ENCODE results near the gene PAFAH2. TPM values are rescaled to one million over a fixed set of nuclear protein-coding genes. Genes with fewer than 3 reads are reported as not detected.
A peak's percentile ranks its signal among the peaks of the same experiment; 100 is the strongest.

PAFAH2 gene
- polyA plus RNA-seq, 4 donors, result 17.2 to 32.7 (median 26.1) TPM

DNA sequence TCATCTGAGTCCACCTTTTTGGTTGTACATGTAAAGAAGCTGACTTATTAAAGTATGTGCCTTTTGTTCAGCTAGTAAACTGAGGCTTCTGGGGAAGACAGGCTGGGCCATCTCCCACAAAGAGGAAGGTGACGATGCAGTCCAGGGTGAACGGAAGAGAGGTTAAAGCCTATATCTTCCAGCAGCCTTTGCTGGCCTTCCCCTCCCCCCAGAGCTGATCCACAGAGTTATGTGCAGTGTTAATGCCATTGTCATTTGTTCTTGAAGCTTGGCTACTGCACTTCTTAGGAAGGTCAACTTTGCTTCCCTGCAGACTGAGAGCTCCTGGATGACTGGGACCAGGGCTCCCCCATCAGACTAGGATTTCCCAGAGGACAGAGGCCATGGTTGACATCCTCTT, 45.9 kb upstream of the PAFAH2 start:
- no peak overlapping the region for H3K4me3 ChIP-seq (ENCODE audit: low read depth in 1 of 3, low read length in 3 of 3)
- DNase-seq (no peak), FAIRE-seq (no peak)
- H3K27ac ChIP-seq (ENCODE audit: low read depth in 1 of 3, low read length in 2 of 3), result no peak overlapping the region
- H3K36me3 ChIP-seq (ENCODE audit: control insufficient read depth in 3 of 3, insufficient read depth in 2 of 3, low read depth in 1 of 3, low read length in 3 of 3), result peaks cover 0 to 54% (median 0%) of the 10 kb centered on the region in 3 donors
- 74 to 90% (median 89%) methylated on average over 2 of the region's 2 CpGs for WGBS, 3 donors
- no peaks in the 10 kb centered on the region for H3K9me3 ChIP-seq (ENCODE audit: control insufficient read depth in 2 of 2, insufficient read depth in 1 of 2, low read depth in 1 of 2, low read length in 1 of 2)
- peaks cover 0 to 36% (median 0%) of the 10 kb centered on the region in 3 donors for H3K4me1 ChIP-seq (ENCODE audit: control insufficient read depth in 3 of 3, insufficient read depth in 2 of 3, low read depth in 1 of 3, low read length in 2 of 3)
- H3K27me3 ChIP-seq (ENCODE audit: control insufficient read depth in 3 of 3, insufficient read depth in 3 of 3, low read length in 3 of 3), result peaks cover 9 to 22% (median 14%) of the 10 kb centered on the region in 3 donors

DNA sequence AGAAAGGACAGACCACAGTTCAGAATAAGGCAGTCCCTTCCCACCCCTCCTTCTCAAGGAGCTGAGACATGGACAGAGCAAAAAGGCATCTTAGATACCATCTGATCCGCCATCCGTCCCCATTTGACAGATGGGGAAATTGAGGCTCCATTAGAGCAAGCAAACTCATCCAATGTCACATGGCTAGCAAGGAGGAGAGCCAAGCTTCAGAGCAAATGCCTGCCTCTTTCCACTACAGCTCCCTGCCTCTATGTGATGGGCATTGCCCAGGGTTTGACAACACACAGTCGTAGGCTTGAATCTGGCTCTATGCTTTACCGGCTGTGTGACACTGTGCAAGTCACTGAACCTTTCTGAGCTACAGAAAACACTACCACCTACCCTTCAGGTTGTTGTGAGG, 44.1 kb upstream of the PAFAH2 start:
- H3K27me3 ChIP-seq (ENCODE audit: control insufficient read depth in 3 of 3, insufficient read depth in 3 of 3, low read length in 3 of 3), result peaks cover 9 to 18% (median 13%) of the 10 kb centered on the region in 3 donors

DNA sequence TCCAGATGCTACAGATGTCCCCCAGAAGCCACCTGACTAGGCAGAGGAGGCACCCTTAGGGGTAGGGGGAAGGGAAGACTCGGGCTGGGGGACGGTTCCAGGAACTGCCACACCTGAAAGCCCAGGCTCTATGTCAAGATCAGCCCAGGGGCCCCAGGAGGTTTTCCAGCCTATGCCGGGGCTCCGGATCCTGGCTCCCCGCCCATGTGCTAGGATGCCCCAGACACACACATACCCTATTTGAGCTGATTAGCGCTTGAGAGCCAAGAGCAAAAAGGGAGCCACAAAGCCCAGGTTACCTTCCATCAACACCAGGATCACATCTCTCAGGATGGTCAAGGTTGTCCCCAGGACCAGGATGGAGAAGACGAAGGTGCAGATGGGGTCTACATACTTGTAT, 43.5 kb upstream of the PAFAH2 start:
- H3K4me1 ChIP-seq (ENCODE audit: control insufficient read depth in 3 of 3, insufficient read depth in 2 of 3, low read depth in 1 of 3, low read length in 2 of 3), result peaks cover 0 to 32% (median 0%) of the 10 kb centered on the region in 3 donors
- H3K27ac ChIP-seq (ENCODE audit: low read depth in 1 of 3, low read length in 2 of 3), result no peak overlapping the region
- peaks cover 6 to 12% (median 8%) of the 10 kb centered on the region in 3 donors for H3K27me3 ChIP-seq (ENCODE audit: control insufficient read depth in 3 of 3, insufficient read depth in 3 of 3, low read length in 3 of 3)
- peaks cover 0 to 74% (median 0%) of the 10 kb centered on the region in 3 donors for H3K36me3 ChIP-seq (ENCODE audit: control insufficient read depth in 3 of 3, insufficient read depth in 2 of 3, low read depth in 1 of 3, low read length in 3 of 3)
- 77 to 86% (median 80%) methylated on average over 7 of the region's 7 CpGs for WGBS, 3 donors
- DNase-seq, result no peak
- FAIRE-seq, result no peak
- H3K9me3 ChIP-seq (ENCODE audit: control insufficient read depth in 2 of 2, insufficient read depth in 1 of 2, low read depth in 1 of 2, low read length in 1 of 2), result no peaks in the 10 kb centered on the region
- H3K4me3 ChIP-seq (ENCODE audit: low read depth in 1 of 3, low read length in 3 of 3), result no peak overlapping the region

More for the DNA sequence above, 44.1 kb upstream of the PAFAH2 start:
- FAIRE-seq, result no peak
- Histone ChIP-seq H3K27ac (ENCODE audit: low read depth in 1 of 3, low read length in 2 of 3) (no peak overlapping the region), H3K4me1 (ENCODE audit: control insufficient read depth in 3 of 3, insufficient read depth in 2 of 3, low read depth in 1 of 3, low read length in 2 of 3) (peaks cover 0 to 29% (median 0%) of the 10 kb centered on the region in 3 donors), H3K4me3 (ENCODE audit: low read depth in 1 of 3, low read length in 3 of 3) (no peak overlapping the region), H3K9me3 (ENCODE audit: control insufficient read depth in 2 of 2, insufficient read depth in 1 of 2, low read depth in 1 of 2, low read length in 1 of 2) (no peaks in the 10 kb centered on the region), H3K36me3 (ENCODE audit: control insufficient read depth in 3 of 3, insufficient read depth in 2 of 3, low read depth in 1 of 3, low read length in 3 of 3) (peaks cover 0 to 69% (median 0%) of the 10 kb centered on the region in 3 donors)
- 65 to 70% (median 65%) methylated on average over 4 of the region's 4 CpGs for WGBS, 3 donors
- no peak for DNase-seq

DNA sequence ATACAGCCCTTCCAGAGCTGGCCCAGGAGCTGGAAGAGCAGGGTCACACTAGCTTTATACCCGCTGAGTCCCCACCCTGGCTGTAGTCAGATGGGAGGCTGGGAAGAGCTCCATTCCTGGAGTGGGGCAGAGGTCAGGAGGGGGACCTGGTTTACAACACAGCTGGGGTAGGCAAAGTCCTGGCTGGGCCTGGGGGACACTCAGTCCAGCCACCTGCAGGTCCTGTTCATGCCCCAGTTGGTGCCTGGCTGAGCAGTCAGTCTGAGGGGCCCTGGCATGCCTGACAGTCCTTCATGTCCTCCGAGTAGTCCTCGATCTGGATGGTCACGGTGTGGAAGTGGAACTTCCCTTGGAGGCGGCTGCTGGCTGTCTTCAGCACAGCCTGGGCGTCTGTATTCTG, 41.0 kb upstream of the PAFAH2 start:
- FAIRE-seq (no peak), DNase-seq (no peak)
- Histone ChIP-seq H3K4me3 (ENCODE audit: low read depth in 1 of 3, low read length in 3 of 3) (no peak overlapping the region), H3K27me3 (ENCODE audit: control insufficient read depth in 3 of 3, insufficient read depth in 3 of 3, low read length in 3 of 3) (peaks cover 0 to 10% (median 0%) of the 10 kb centered on the region in 3 donors), H3K36me3 (ENCODE audit: control insufficient read depth in 3 of 3, insufficient read depth in 2 of 3, low read depth in 1 of 3, low read length in 3 of 3) (peaks cover 0 to 68% (median 0%) of the 10 kb centered on the region in 3 donors), H3K27ac (ENCODE audit: low read depth in 1 of 3, low read length in 2 of 3) (no peak overlapping the region), H3K4me1 (ENCODE audit: control insufficient read depth in 3 of 3, insufficient read depth in 2 of 3, low read depth in 1 of 3, low read length in 2 of 3) (peaks cover 0 to 27% (median 3%) of the 10 kb centered on the region in 3 donors), H3K9me3 (ENCODE audit: control insufficient read depth in 2 of 2, insufficient read depth in 1 of 2, low read depth in 1 of 2, low read length in 1 of 2) (no peaks in the 10 kb centered on the region)
- WGBS, 3 donors, result 74 to 82% (median 77%) methylated on average over 6 of the region's 6 CpGs

DNA sequence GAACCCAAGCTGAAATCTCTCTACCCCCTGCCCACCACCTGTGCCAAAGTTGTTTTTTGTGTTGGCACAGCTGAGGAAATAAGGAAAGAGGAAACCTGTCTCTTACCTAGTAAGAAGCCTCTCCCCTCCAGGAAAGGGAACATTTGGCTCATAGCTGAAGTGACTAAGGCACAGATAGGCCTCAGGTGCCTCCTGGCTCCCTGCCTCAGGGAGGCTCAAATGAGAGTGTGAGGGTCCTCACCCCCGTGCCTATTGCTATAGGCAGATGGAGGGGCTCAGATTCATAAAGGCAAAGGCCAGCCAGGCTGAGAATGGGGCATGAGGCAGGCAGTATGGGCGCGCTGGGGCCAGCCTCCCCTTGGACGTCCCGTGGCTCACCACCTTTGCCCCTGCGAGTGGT, 40.6 kb upstream of the PAFAH2 start:
- no peaks in the 10 kb centered on the region for H3K9me3 ChIP-seq (ENCODE audit: control insufficient read depth in 2 of 2, insufficient read depth in 1 of 2, low read depth in 1 of 2, low read length in 1 of 2)
- FAIRE-seq, result no peak
- 85 to 90% (median 86%) methylated on average over 6 of the region's 6 CpGs for WGBS, 3 donors

DNA sequence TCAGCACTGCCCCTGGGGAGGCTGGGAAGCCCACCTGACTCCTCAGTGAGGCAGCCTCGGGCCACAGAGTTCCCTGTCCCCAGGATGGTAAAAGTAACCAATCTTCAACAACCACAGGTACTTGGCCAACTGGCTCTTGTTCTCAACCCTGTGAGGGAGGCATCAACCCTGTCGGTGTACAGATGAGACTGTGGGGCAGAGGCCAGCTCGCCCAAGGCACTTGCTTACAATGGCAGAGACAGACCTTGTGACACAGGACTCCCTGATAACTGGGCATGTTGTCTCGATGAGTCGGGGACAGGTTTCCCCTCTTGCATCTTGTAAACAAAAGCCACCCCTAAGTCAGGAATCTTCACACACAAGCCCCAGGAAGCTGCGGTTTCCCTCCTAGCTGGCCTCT, 40.0 kb upstream of the PAFAH2 start:
- DNase-seq (no peak), FAIRE-seq (no peak)
- no peak overlapping the region for H3K4me3 ChIP-seq (ENCODE audit: low read depth in 1 of 3, low read length in 3 of 3)
- peaks cover 0 to 58% (median 0%) of the 10 kb centered on the region in 3 donors for H3K36me3 ChIP-seq (ENCODE audit: control insufficient read depth in 3 of 3, insufficient read depth in 2 of 3, low read depth in 1 of 3, low read length in 3 of 3)
- peaks cover 0 to 23% (median 3%) of the 10 kb centered on the region in 3 donors for H3K4me1 ChIP-seq (ENCODE audit: control insufficient read depth in 3 of 3, insufficient read depth in 2 of 3, low read depth in 1 of 3, low read length in 2 of 3)
- 72 to 77% (median 74%) methylated on average over 6 of the region's 6 CpGs for WGBS, 3 donors
- peaks cover 0 to 11% (median 0%) of the 10 kb centered on the region in 3 donors for H3K27me3 ChIP-seq (ENCODE audit: control insufficient read depth in 3 of 3, insufficient read depth in 3 of 3, low read length in 3 of 3)
- H3K27ac ChIP-seq (ENCODE audit: low read depth in 1 of 3, low read length in 2 of 3), result peak overlapping the region in 1 of 3 donors; percentile 42
- H3K9me3 ChIP-seq (ENCODE audit: control insufficient read depth in 2 of 2, insufficient read depth in 1 of 2, low read depth in 1 of 2, low read length in 1 of 2), result no peaks in the 10 kb centered on the region

More for the DNA sequence above, 40.6 kb upstream of the PAFAH2 start:
- DNase-seq, result no peak
- Histone ChIP-seq H3K4me1 (ENCODE audit: control insufficient read depth in 3 of 3, insufficient read depth in 2 of 3, low read depth in 1 of 3, low read length in 2 of 3) (peaks cover 0 to 23% (median 3%) of the 10 kb centered on the region in 3 donors), H3K27ac (ENCODE audit: low read depth in 1 of 3, low read length in 2 of 3) (peak overlapping the region in 1 of 3 donors; percentile 42), H3K27me3 (ENCODE audit: control insufficient read depth in 3 of 3, insufficient read depth in 3 of 3, low read length in 3 of 3) (peaks cover 0 to 11% (median 0%) of the 10 kb centered on the region in 3 donors), H3K4me3 (ENCODE audit: low read depth in 1 of 3, low read length in 3 of 3) (no peak overlapping the region), H3K36me3 (ENCODE audit: control insufficient read depth in 3 of 3, insufficient read depth in 2 of 3, low read depth in 1 of 3, low read length in 3 of 3) (peaks cover 0 to 64% (median 0%) of the 10 kb centered on the region in 3 donors)

DNA sequence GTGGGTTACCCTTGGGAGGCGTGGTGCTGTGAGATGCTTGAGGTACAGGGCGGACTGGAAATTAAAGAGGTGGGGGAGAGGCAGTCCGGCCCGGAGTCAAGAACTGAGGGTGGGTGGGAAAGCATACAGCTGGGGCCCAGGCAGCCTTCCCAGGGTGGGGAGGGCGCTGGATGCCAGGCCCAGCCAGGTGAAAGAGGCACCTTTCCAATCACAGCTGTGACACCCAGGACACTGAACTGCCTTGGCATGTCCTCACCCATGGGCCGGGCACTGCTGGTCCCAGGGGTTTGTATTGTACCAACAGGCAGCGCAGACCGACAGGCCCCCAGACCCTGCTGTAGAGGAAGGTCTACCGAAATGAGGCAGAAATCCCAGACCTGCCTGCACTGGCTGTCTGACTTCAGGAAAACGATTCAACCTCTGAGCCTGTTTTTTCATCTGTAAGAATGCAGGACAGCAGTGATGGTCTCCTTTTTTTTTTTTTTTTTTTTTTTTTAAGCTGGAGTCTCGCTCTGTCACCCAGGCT, 39.0 kb upstream of the PAFAH2 start:
- peaks cover 0 to 48% (median 0%) of the 10 kb centered on the region in 3 donors for H3K36me3 ChIP-seq (ENCODE audit: control insufficient read depth in 3 of 3, insufficient read depth in 2 of 3, low read depth in 1 of 3, low read length in 3 of 3)
- peak overlapping the region in 1 of 3 donors; percentile 87 for H3K27ac ChIP-seq (ENCODE audit: low read depth in 1 of 3, low read length in 2 of 3)
- peaks cover 0 to 23% (median 3%) of the 10 kb centered on the region in 3 donors for H3K4me1 ChIP-seq (ENCODE audit: control insufficient read depth in 3 of 3, insufficient read depth in 2 of 3, low read depth in 1 of 3, low read length in 2 of 3)
- H3K27me3 ChIP-seq (ENCODE audit: control insufficient read depth in 3 of 3, insufficient read depth in 3 of 3, low read length in 3 of 3), result peaks cover 0 to 11% (median 0%) of the 10 kb centered on the region in 3 donors
- FAIRE-seq (no peak), DNase-seq (no peak)
- 79 to 82% (median 81%) methylated on average over 6 to 10 of the region's 11 CpGs for WGBS, 3 donors
- no peak overlapping the region for H3K4me3 ChIP-seq (ENCODE audit: low read depth in 1 of 3, low read length in 3 of 3)
- H3K9me3 ChIP-seq (ENCODE audit: control insufficient read depth in 2 of 2, insufficient read depth in 1 of 2, low read depth in 1 of 2, low read length in 1 of 2), result no peaks in the 10 kb centered on the region

DNA sequence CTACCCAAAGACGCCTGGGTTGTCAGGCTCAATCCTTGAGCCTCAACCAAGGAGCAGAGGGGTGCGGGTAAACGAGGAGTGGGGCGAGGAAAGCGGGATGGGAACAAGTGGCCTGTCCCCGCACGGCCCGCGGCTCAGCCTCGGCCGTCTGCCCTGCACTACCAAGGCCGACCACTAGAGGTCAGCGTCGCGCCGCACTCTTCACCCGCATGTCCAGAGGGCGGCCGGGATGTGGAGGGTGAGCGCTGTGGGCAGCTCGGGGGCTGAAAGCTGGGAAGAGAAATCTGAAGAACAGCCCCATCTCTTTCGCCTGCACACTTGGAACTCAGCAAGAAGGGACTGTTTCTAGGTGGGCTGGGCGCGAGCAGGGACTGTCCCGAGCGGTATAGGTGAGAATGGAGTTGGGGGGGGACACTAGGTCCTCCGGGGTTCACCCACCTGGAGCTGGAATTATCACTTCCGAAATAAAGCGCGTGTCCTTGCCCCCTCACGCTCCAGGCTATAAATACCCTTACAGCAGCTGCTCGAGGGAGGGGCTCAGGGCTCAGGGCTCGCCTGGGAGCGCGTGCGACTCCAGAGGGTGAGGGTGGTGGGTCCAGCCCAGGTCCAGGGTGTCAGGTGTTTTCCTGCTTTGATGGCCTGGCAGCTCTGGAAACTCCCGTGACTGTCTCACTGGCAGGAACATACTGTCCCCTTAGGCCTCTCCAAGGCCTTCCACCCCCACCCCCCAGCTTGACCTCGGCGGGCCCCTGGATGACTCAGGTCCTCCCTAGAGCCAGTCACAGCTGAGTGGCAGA, 38.3 kb upstream of the PAFAH2 start:
- peak overlapping the region; percentile 26 to 87 (median 77) for H3K27ac ChIP-seq (ENCODE audit: low read depth in 1 of 3, low read length in 2 of 3)
- peaks cover 0 to 11% (median 0%) of the 10 kb centered on the region in 3 donors for H3K27me3 ChIP-seq (ENCODE audit: control insufficient read depth in 3 of 3, insufficient read depth in 3 of 3, low read length in 3 of 3)
- no peaks in the 10 kb centered on the region for H3K9me3 ChIP-seq (ENCODE audit: control insufficient read depth in 2 of 2, insufficient read depth in 1 of 2, low read depth in 1 of 2, low read length in 1 of 2)
- H3K4me1 ChIP-seq (ENCODE audit: control insufficient read depth in 3 of 3, insufficient read depth in 2 of 3, low read depth in 1 of 3, low read length in 2 of 3), result peaks cover 0 to 23% (median 3%) of the 10 kb centered on the region in 3 donors
- WGBS, 3 donors, result 9 to 14% (median 10%) methylated on average over 35 to 39 of the region's 39 CpGs
- peak overlapping the region; percentile 49 to 78 (median 78) for H3K4me3 ChIP-seq (ENCODE audit: low read depth in 1 of 3, low read length in 3 of 3)
- DNase-seq, result peak; percentile 67 to 93
- H3K36me3 ChIP-seq (ENCODE audit: control insufficient read depth in 3 of 3, insufficient read depth in 2 of 3, low read depth in 1 of 3, low read length in 3 of 3), result peaks cover 0 to 42% (median 0%) of the 10 kb centered on the region in 3 donors
- no peak for FAIRE-seq
